Right kidney (tissue), 9 donors: Measurements from ENCODE around the gene S100A9.
"Not testable (repeated sequence)": the region's sequence is repeated elsewhere in the genome, so short reads cannot be mapped to it uniquely, and the experiment has no call there.

Source experiments
- DNase-seq: peaks from one replicate; pipeline ENCODE4 v3.0.0-alpha.2; 2016
- long read RNA-seq, 8 donors: transcript quantifications; one replicate each; lab custom pipeline, GENCODE V29; 2026

Gene S100A9
- long read RNA-seq, donor 1, transcript S100A9-201 (3 exons, 577 nt) = major isoform, 9 of 9 reads
- long read RNA-seq, donor 1, partial matches to known transcripts = 0 of 9 reads
- long read RNA-seq, donor 1, other reads (novel, unspliced or antisense) = 0 of 9 reads
- long read RNA-seq, donor 2, partial matches to known transcripts = 0 of 3 reads
- long read RNA-seq, donor 2, other reads (novel, unspliced or antisense) = 0 of 3 reads
- long read RNA-seq, donor 3, partial matches to known transcripts = 0 of 1 reads
- long read RNA-seq, donor 3, other reads (novel, unspliced or antisense) = 0 of 1 reads
- long read RNA-seq, donor 4, transcript S100A9-201 (3 exons, 577 nt) = major isoform, 9 of 9 reads
- long read RNA-seq, donor 4, partial matches to known transcripts = 0 of 9 reads
- long read RNA-seq, donor 4, other reads (novel, unspliced or antisense) = 0 of 9 reads
- long read RNA-seq, donor 5, transcript S100A9-201 (3 exons, 577 nt) = major isoform, 12 of 21 reads
- long read RNA-seq, donor 5, partial matches to known transcripts = 9 of 21 reads
- long read RNA-seq, donor 5, other reads (novel, unspliced or antisense) = 0 of 21 reads
- long read RNA-seq, donor 6, transcript S100A9-201 (3 exons, 577 nt) = major isoform, 5 of 5 reads
- long read RNA-seq, donor 6, partial matches to known transcripts = 0 of 5 reads
- long read RNA-seq, donor 6, other reads (novel, unspliced or antisense) = 0 of 5 reads
- long read RNA-seq, donor 7, transcript S100A9-201 (3 exons, 577 nt) = major isoform, 10 of 10 reads
- long read RNA-seq, donor 7, partial matches to known transcripts = 0 of 10 reads
- long read RNA-seq, donor 7, other reads (novel, unspliced or antisense) = 0 of 10 reads
- long read RNA-seq, donor 8, partial matches to known transcripts = 0 of 2 reads
- long read RNA-seq, donor 8, other reads (novel, unspliced or antisense) = 0 of 2 reads

DNA sequence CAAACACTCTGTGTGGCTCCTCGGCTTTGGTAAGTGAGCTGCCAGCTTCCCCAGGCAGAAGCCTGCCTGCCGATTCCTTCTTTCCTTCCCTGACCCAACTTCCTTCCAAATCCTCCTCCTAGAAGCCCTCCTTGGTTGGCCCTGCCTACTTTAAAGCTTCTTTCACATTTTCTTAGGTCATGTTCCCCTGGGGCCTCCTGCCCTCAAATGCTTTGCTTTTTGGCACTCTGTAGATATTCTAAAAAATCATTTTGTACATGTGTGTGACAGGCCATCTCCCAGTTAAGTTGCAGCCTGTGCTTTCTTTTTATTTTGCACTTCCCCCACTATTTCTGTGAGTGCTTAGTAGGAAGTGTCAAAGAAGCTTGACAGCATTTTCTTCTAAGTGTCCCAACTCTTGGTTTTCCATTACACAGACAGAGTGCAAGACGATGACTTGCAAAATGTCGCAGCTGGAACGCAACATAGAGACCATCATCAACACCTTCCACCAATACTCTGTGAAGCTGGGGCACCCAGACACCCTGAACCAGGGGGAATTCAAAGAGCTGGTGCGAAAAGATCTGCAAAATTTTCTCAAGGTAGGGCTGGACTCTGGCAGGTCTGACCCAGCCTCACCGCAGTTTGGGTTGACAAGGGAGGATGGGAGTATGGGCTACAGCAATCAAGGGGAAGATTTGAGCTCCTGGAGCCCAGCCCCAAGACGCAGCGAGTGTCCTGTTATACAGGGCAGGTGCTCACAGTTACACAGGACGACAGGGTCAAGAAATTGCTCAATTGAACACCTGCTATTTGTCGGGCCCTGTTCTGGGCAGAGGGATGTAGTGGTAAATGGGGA, at the start of gene S100A9:
S100A9 (plus strand) TSS at position 2 of the 838 bp plus-strand sequence; CDS start at position 432, 430 bp downstream.
- no peak for DNase-seq

DNA sequence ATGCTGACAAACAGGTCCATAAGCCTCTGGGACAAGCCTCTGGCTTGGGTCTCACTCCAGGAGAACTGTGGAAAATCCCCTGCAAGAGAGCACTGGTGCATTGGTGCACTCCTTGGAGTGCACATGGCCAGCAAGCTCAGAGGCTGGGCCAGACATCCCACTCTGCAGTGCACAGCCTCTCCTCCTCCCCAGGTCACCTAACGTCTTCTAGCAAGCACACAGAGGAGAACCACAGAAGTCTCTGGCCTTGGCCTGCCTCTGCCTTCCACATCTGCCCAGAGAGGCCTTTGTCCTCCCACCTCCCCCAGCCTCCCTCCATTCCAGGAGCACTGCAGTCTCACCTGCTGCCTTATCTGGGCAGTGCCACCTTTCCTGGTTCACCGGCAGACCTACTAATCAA, 49.1 kb upstream of the S100A9 start:
- DNase-seq = no peak

DNA sequence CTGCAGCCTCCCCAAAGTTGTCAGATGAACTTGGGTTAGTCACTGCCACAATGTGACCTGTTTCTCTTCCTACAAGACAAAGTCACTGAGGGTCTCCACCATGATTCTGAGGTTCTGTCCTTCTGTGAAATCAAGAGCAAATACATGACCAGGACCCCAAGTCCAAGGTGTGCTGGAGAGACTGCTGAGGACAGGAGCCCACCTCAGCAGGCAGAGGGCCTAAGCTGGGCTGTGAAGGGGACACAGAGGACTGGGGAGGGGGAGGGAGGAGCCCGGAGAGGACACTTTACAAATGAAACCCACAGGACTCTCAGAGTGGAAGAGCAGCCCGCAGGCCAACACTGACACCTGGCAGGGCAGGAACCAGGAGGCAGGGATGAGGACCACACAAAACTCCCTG, 48.2 kb upstream of the S100A9 start:
- no peak for DNase-seq

- DNase-seq = no peak
Observed at GRCh38 chr1:153310526-153310925, 47.1 kb upstream of the S100A9 start.

DNA sequence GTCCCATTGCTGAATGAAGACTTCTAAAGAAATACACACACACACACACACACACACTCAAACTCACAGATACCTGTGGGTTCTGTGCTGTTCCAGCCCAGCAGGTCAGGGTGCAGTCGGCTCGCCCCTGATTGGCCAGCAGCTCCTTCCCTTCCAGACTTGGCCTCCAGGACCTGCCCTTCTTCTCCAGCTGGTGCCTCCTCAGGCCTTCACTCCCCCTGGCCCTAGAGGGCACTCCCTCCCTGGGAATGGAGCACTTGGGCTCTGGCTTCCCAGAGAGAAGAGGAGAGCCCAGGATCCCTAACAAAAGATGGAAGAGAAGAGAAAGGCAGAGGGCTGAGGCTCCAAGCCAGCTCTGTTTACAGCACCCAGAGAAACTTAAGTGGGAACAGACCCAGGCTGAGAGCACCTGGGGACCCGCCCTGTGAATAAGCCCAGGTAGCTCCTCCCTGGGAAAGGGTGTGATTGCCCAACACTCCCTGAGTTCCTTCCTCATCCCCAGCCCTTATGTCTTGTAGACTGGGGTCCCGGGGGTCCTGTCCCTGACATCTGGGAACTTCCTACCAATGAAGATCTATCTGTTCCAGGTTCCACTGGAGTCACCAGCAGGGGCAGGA, 45.0 kb upstream of the S100A9 start, which contains the start of gene PGLYRP3:
PGLYRP3 (minus strand) TSS at position 383 of the 617 bp plus-strand sequence. CDS start 2,287 bp downstream, outside the sequence.
- no peak for DNase-seq

- DNase-seq = no peak
Observed at GRCh38 chr1:153313288-153313687, 44.4 kb upstream of the S100A9 start.

DNA sequence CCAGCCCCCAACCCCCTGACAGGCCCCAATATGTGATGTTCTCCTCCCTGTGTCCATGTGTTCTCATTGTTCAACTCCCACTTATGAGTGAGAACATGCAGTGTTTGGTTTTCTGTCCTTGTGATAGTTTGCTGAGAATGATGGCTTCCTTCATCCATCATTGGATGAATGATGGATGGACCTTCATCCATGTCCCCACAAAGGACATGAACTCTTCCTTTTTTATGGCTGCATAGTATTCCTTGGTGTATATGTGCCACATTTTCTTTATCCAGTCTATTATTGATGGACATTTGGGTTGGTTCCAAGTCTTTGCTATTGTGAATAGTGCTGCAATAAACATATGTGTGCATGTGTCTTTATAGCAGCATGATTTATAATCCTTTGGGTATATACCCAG, 43.3 kb upstream of the S100A9 start:
- DNase-seq = not testable (repeated sequence)

DNA sequence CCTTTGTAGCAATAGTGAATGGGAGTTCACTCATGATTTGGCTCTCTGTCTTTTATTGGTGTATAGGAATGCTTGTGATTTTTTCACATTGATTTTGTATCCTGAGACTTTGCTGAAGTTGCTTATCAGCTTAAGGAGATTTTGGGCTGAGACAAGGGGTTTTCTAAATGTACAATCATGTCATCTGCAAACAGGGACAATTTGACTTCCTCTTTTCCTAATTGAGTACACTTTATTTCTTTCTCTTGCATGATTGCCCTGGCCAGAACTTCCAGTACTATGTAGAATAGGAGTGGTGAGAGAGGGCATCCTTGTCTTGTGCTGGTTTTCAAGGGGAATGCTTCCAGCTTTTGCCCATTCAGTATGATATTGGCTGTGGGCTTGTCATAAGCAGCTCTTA, 41.6 kb upstream of the S100A9 start:
- not testable (repeated sequence) for DNase-seq

DNA sequence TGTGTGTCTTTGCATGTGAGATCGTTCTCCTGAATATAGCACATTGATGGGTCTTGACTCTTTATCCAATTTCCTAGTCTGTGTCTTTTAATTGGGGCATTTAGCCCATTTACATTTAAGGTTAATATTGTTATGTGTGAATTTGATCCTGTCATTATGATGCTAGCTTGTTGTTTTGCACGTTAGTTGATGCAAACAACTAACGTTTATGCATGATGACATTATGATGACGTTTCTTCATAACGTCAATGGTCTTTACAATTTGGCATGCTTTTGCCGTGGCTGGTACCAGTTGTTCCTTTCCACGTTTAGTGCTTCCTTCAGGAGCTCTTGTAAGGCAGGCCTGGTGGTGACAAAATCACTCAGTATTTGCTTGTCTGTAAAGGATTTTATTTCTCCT, 39.5 kb upstream of the S100A9 start:
- not testable (repeated sequence) for DNase-seq

- DNase-seq = no peak
Observed at GRCh38 chr1:153322568-153322967, 35.1 kb upstream of the S100A9 start.

DNA sequence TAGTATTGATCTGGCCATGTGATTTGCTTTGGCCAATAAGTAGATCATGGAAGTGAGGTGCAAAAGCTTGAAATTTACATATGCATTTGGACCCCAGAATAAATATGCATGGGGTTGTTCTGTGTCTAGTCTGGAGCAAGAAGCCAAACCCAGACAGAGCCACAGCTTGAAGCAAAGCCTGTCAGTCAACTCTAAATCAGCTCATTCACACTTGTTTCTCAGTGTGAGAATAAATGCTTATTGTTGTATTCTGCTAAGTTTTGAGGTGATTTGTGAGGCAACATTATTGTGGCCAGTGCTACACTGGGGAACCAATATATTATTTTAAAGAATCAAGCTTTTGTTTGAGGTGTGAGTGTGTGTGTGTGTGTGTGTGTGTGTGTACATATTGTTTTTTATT, 32.7 kb upstream of the S100A9 start:
- no peak for DNase-seq

DNA sequence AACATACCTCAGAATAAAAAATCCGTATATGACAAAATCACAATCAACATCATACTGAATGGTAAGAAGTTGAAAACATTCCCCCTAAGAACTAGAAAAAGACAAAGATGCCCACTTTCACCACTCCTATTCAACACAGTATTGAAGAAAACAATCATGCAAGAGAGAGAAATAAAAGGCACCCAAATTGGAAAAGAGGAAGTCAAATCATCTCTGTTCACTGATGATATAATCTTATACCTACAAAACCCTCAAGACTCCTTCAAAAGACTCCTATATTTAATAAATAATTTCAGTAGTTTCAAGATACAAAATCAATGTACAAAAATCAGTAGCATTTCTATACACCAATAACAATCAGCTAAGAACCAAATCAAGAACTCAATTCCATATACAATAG, 23.8 kb upstream of the S100A9 start:
- DNase-seq = no peak

GRCh38 chr1:153336650-153337049, 21.0 kb upstream of the S100A9 start:
- no peak for DNase-seq

GRCh38 chr1:153337980-153338853, 19.4 kb upstream of the S100A9 start:
- no peak for DNase-seq

DNA sequence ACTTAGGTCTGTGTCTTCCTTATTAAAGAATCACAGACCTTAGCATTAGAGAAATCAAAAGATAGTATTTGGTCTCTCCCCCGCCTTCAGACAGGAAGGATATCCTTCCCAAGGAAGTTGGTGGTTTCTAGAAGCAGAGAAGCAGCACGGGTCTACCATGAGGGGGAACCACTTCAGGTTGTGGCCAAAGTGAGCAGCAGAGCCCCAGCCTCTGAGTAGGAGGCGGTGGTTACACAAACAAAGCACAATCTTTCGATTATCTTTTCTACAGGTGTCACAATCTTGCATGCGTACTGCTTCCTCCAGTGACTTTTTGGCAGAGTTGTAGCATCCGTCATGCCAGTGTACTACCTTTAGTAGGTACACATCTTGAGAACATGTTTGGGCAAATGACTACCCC, 17.9 kb upstream of the S100A9 start:
- no peak for DNase-seq

- no peak for DNase-seq
Observed at GRCh38 chr1:153340356-153340755, 17.3 kb upstream of the S100A9 start.

- DNase-seq = no peak
Observed at GRCh38 chr1:153341431-153341934, 16.2 kb upstream of the S100A9 start.

DNA sequence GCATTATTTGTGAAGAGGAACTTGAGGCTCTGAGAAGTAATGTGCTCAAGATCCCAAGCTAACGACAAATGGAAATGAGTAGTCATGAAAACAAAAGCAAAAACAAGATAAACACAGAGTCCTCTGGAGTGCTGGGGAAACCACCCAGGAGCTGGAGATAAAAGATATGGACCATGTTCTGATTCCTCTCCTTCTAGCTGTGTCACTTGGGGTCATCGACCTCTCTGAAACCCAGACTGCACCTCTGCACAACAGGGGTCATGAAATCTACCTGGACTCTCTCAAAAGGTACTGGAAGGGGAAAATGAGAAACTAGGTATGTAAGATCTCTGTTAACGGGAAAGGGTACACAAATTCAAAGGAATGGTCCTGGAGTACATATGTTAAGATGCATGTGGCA, 15.5 kb upstream of the S100A9 start:
- DNase-seq = no peak

- no peak for DNase-seq
Observed at GRCh38 chr1:153343040-153343681, 14.5 kb upstream of the S100A9 start.
